Upper lobe of left lung (tissue), 4 donors: Measurements from ENCODE around the gene PTPRD.

ENCODE experiments used
- POLR2A ChIP-seq, 4 donors: fragments of 450-650 bp; IDR thresholded peaks; one replicate each; pipeline ENCODE4 v1.5.1; 2016 to 2017; ENCODE audit warnings: antibody characterized with exemption in 4 of 4, mild to moderate bottlenecking in 2 of 4
- POLR2AphosphoS5 ChIP-seq, 2 donors: sonication (generic); formaldehyde crosslinking; IDR thresholded peaks; one replicate each; pipeline ENCODE4 v1.5.1; 2017; ENCODE audit warnings: antibody characterized with exemption in 2 of 2
- TF ChIP-seq, protein P1 (sequence below), 6 experiments: fragments of 450-650 bp in 4 of 6; fragments of 200-600 bp in 2 of 6; sonication (generic) in 2 of 6; IDR thresholded peaks; one replicate each; pipeline ENCODE4 v1.5.1; 2016 to 2019; ENCODE audit warnings: antibody characterized with exemption in 6 of 6

DNA sequence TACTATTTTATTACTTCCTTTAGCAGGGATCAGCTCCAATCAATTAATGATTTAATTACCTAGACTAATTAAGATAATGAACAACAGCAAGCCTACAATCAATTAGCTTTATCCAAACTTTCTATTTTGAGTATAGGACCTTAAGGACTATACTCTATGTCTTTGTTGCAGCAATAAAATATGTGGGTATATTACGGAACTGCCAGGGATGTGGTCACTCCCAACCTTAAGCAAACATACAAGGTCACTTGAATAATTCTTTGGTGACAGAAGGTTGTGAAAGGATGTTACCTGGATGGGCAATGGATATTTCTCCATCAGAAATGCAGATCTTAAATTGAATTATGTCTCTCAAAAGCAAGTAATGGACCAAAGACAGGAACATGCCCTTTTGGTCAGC, 1905.8 kb downstream of the PTPRD start:
- TF ChIP-seq, protein P1, sequence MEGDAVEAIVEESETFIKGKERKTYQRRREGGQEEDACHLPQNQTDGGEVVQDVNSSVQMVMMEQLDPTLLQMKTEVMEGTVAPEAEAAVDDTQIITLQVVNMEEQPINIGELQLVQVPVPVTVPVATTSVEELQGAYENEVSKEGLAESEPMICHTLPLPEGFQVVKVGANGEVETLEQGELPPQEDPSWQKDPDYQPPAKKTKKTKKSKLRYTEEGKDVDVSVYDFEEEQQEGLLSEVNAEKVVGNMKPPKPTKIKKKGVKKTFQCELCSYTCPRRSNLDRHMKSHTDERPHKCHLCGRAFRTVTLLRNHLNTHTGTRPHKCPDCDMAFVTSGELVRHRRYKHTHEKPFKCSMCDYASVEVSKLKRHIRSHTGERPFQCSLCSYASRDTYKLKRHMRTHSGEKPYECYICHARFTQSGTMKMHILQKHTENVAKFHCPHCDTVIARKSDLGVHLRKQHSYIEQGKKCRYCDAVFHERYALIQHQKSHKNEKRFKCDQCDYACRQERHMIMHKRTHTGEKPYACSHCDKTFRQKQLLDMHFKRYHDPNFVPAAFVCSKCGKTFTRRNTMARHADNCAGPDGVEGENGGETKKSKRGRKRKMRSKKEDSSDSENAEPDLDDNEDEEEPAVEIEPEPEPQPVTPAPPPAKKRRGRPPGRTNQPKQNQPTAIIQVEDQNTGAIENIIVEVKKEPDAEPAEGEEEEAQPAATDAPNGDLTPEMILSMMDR (IDR thresholded peaks at IDR 0.05) = no peak
- no peak for TF ChIP-seq POLR2A (IDR thresholded peaks at IDR 0.05)
- no peak for TF ChIP-seq POLR2AphosphoS5 (IDR thresholded peaks at IDR 0.05)
